HG03571 (cell line): ENCODE data around the gene GLUD1.

ENCODE experiments used
- ATAC-seq: cut with Tn5 transposase; IDR thresholded peaks from one replicate; pipeline ENCODE4 v1.9.1; 2021; ENCODE audit not compliant: unreplicated experiment

Gene GLUD1

DNA sequence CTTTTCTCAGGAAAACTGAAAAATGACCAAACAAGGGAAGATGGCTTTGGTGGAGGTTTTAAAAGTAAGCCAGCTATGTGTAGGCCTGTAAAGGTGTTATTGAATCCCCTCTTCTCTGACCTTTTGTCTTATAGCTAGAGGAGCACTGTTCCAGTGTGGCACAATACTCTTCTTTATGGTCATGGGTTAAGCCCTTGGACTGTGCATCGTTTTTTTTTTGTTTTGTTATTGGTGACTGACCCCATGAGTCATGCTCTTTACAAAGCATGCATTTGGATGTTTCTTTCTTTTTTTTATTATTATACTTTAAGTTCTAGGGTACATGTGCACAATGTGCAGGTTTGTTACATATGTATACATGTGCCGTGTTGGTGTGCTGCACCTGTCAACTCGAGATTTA lies 94.2 kb downstream of the GLUD1 start:
- ATAC-seq, result no peak
